Cardiac muscle cell (in vitro differentiated cells and primary cell): ENCODE measurements around the gene CES4A. TPM values are rescaled to one million over a fixed set of nuclear protein-coding genes. Genes with fewer than 3 reads are reported as not detected.

ENCODE experiments used
- DNase-seq, 2 donors: peaks; one replicate each; pipeline versions ENCODE4 v3.0.0 to v3.0.0-alpha.2; 2010 to 2017; ENCODE audit warnings: low read depth in 1 of 2, low spot score in 1 of 2
- H3K27ac ChIP-seq: fragments of 200-600 bp; sonication (generic); 2 replicates; pipeline ENCODE4 v1.5.1; 2016
- H3K27me3 ChIP-seq: fragments of 200-600 bp; sonication (generic); 2 replicates; pipeline ENCODE4 v1.6.0; 2016; ENCODE audit warnings: control low read depth
- H3K36me3 ChIP-seq: fragments of 200-600 bp; sonication (generic); 2 replicates; pipeline ENCODE4 v1.5.1; 2016; ENCODE audit warnings: control low read depth
- H3K4me1 ChIP-seq: fragments of 200-600 bp; sonication (generic); 2 replicates; pipeline ENCODE4 v1.8.1; 2017; ENCODE audit warnings: low read depth, mild to moderate bottlenecking, mixed run types
- H3K4me3 ChIP-seq: fragments of 200-600 bp; sonication (generic); 2 replicates; pipeline ENCODE4 v1.5.1; 2016; ENCODE audit warnings: mild to moderate bottlenecking
- H3K9me3 ChIP-seq: fragments of 200-600 bp; sonication (generic); 2 replicates; pipeline ENCODE4 v1.5.1; 2017; ENCODE audit warnings: low read depth, mild to moderate bottlenecking, control low read depth
- CTCF ChIP-seq: IDR thresholded peaks from 2 replicates; pipeline ENCODE4 v1.5.1; 2012; ENCODE audit warnings: low read depth, mild to moderate bottlenecking, low read length
- polyA plus RNA-seq: library from polyadenylated mRNA; unstranded; fragments of >200 nt; fragmentation: Nextera tagmentation; extraction: Ambion mirVana; gene quantifications from 2 replicates; pipeline ENCODE4 v1.2.1, GENCODE V29; 2016
- total RNA-seq: library from RNA; depleted of rRNA; stranded (reverse); fragments of >200 nt; gene quantifications from 2 replicates; pipeline ENCODE4 v1.2.3, GENCODE V29; 2016

The CES4A gene
- total and polyA plus RNA-seq, 2 experiments from 2014 or later = 14.7 to 15.7 TPM

GRCh38 chr16:66948134-66948836 is 40.1 kb upstream of the CES4A start:
- DNase-seq = peak in 1 of 2 donors; percentile 30
- peak overlapping the region; percentile 18 for H3K4me3 ChIP-seq

GRCh38 chr16:66948837-66949225 is 39.6 kb upstream of the CES4A start:
- DNase-seq = no peak
- Histone ChIP-seq H3K4me1 (no peaks in the 10 kb centered on the region), H3K9me3 (no peaks in the 10 kb centered on the region), H3K27ac (no peak overlapping the region), H3K4me3 (no peak overlapping the region), H3K27me3 (peaks cover 40% of the 10 kb centered on the region), H3K36me3 (no peaks in the 10 kb centered on the region)
- no peak for TF ChIP-seq CTCF

More at GRCh38 chr16:66948134-66948836, 40.1 kb upstream of the CES4A start:
- H3K27ac ChIP-seq = no peak overlapping the region
- H3K9me3 ChIP-seq = no peaks in the 10 kb centered on the region
- no peaks in the 10 kb centered on the region for H3K4me1 ChIP-seq
- H3K27me3 ChIP-seq = peaks cover 40% of the 10 kb centered on the region
- no peak for TF ChIP-seq CTCF
- H3K36me3 ChIP-seq = no peaks in the 10 kb centered on the region

GRCh38 chr16:66949472-66949871 is 38.9 kb upstream of the CES4A start:
- Histone ChIP-seq H3K4me3 (no peak overlapping the region), H3K27ac (no peak overlapping the region), H3K27me3 (peaks cover 40% of the 10 kb centered on the region), H3K36me3 (no peaks in the 10 kb centered on the region), H3K4me1 (no peaks in the 10 kb centered on the region), H3K9me3 (no peaks in the 10 kb centered on the region)
- DNase-seq = no peak
- TF ChIP-seq CTCF = no peak

- no peak for TF ChIP-seq CTCF
- Histone ChIP-seq H3K4me3 (no peak overlapping the region), H3K4me1 (no peaks in the 10 kb centered on the region), H3K9me3 (no peaks in the 10 kb centered on the region), H3K27ac (no peak overlapping the region), H3K27me3 (peaks cover 40% of the 10 kb centered on the region), H3K36me3 (no peaks in the 10 kb centered on the region)
- no peak for DNase-seq
These were observed 38.0 kb upstream of the CES4A start for GRCh38 chr16:66950437-66950836.

GRCh38 chr16:66950971-66951790 is 37.2 kb upstream of the CES4A start:
- Histone ChIP-seq H3K4me1 (no peaks in the 10 kb centered on the region), H3K27me3 (peaks cover 40% of the 10 kb centered on the region), H3K36me3 (no peaks in the 10 kb centered on the region), H3K4me3 (no peak overlapping the region), H3K27ac (no peak overlapping the region), H3K9me3 (no peaks in the 10 kb centered on the region)
- no peak for TF ChIP-seq CTCF
- DNase-seq = no peak
